Activated CD8-positive, alpha-beta T cell treated with anti-CD3 and anti-CD28 coated beads for 36 hours (primary cell): ENCODE data around the gene POC1B. TPM values are rescaled to one million over a fixed set of nuclear protein-coding genes. Genes with fewer than 3 reads are reported as not detected.

ENCODE experiments used
- ATAC-seq: fragments of 200-7000 bp; cut with Tn5 transposase; one replicate; pipeline ENCODE4 v1.10.0; 2021; ENCODE audit warnings: mild to moderate bottlenecking, moderate library complexity
- CTCF ChIA-PET: fragments of 350-600 bp; sonication (Branson Sonifier 250); formaldehyde crosslinking; loops from one replicate; lab custom pipeline; 2021; ENCODE audit warnings: antibody characterized with exemption; lab: Charles Lee
- POLR2A ChIA-PET: fragments of 350-600 bp; sonication (Branson Sonifier 250); formaldehyde crosslinking; loops from one replicate; lab custom pipeline; 2021; ENCODE audit warnings: antibody characterized with exemption; lab: Charles Lee
- DNase-seq: peaks from one replicate; pipeline ENCODE4 v3.0.0-alpha.2; 2020
- H3K27ac Mint-ChIP-seq: one replicate; pipeline ENCODE4 v1.8.0; 2021; ENCODE audit warnings: mild to moderate bottlenecking, mixed read lengths
- H3K27me3 Mint-ChIP-seq: one replicate; pipeline ENCODE4 v1.8.0; 2021; ENCODE audit warnings: mixed read lengths
- H3K36me3 Mint-ChIP-seq: one replicate; pipeline ENCODE4 v1.8.0; 2021; ENCODE audit warnings: low read depth, mixed read lengths
- H3K4me1 Mint-ChIP-seq: one replicate; pipeline ENCODE4 v1.8.0; 2021; ENCODE audit warnings: low read depth, mixed read lengths
- H3K4me3 Mint-ChIP-seq: one replicate; pipeline ENCODE4 v1.8.0; 2021; ENCODE audit warnings: mild to moderate bottlenecking, moderate library complexity, mixed read lengths
- H3K9me3 Mint-ChIP-seq: one replicate; pipeline ENCODE4 v1.8.0; 2021; ENCODE audit warnings: mixed read lengths
- CTCF ChIP-seq: fragments of 200-600 bp; IDR thresholded peaks from one replicate; pipeline ENCODE4 v1.8.0; 2022; ENCODE audit warnings: antibody characterized with exemption, mild to moderate bottlenecking
- intact Hi-C: fragments of 100-400 bp; cut with micrococcal nuclease; formaldehyde crosslinking; loops from one replicate; pipeline ENCODE4 v1.10.0; 2022
- total RNA-seq, 2 experiments: library from RNA; stranded (reverse); gene quantifications; one replicate each; pipeline ENCODE4 v1.2.3, GENCODE V29; 2021

POC1B gene
- total RNA-seq, 2 experiments from 2014 or later: 31.9 to 34.8 TPM

- TF ChIP-seq CTCF: no peak
- peaks cover 55% of the 10 kb centered on the region for H3K4me1 Mint-ChIP-seq
- peaks cover 35% of the 10 kb centered on the region for H3K36me3 Mint-ChIP-seq
- DNase-seq (no peak), ATAC-seq (no peak)
- intact Hi-C loops: loop anchor here (2.0 kb wide), 2 partner anchors 29 to 55 kb away; no protein-coding TSS in a partner anchor
- no peaks in the 10 kb centered on the region for H3K27me3 Mint-ChIP-seq
- ChIA-PET POLR2A (interaction anchor here (0.9 to 1.9 kb wide), 7 partner anchors 9 to 480 kb away, joined by 3 to 7 read pairs (median 4); no protein-coding TSS in a partner anchor), CTCF (interaction anchor here (0.6 to 5.3 kb wide), 17 partner anchors 11 to 505 kb away, joined by 3 to 80 read pairs (median 4); no protein-coding TSS in a partner anchor)
- H3K27ac Mint-ChIP-seq: peak overlapping the region; percentile 89
- no peaks in the 10 kb centered on the region for H3K9me3 Mint-ChIP-seq
- peak overlapping the region; percentile 98 for H3K4me3 Mint-ChIP-seq
These were observed 1.9 kb downstream of the POC1B start for GRCh38 chr12:89523843-89524540.

- H3K36me3 Mint-ChIP-seq: peaks cover 40% of the 10 kb centered on the region
- ChIA-PET POLR2A (no interaction called here), CTCF (interaction anchor here (0.9 to 5.3 kb wide), 5 partner anchors 13 to 506 kb away, joined by 3 to 80 read pairs (median 9); no protein-coding TSS in a partner anchor)
- no peaks in the 10 kb centered on the region for H3K27me3 Mint-ChIP-seq
- peak overlapping the region; percentile 98 for H3K4me3 Mint-ChIP-seq
- H3K9me3 Mint-ChIP-seq: no peaks in the 10 kb centered on the region
- intact Hi-C loops: no loop called here
- no peak for TF ChIP-seq CTCF
- H3K27ac Mint-ChIP-seq: no peak overlapping the region
- DNase-seq: no peak
- peaks cover 58% of the 10 kb centered on the region for H3K4me1 Mint-ChIP-seq
- no peak for ATAC-seq
These were observed 2.5 kb downstream of the POC1B start for GRCh38 chr12:89523393-89523792.

GRCh38 chr12:89521364-89522223 lies 4.3 kb downstream of the POC1B start:
- ChIA-PET CTCF (interaction anchor here (0.7 to 1.9 kb wide), 6 partner anchors 15 to 504 kb away, joined by 3 to 10 read pairs (median 6); no protein-coding TSS in a partner anchor), POLR2A (interaction anchor here (1.1 kb wide), 1 partner anchor 22 kb away, joined by 3 read pairs; no protein-coding TSS in a partner anchor)
- Mint-ChIP-seq H3K4me1 (peaks cover 50% of the 10 kb centered on the region), H3K9me3 (no peaks in the 10 kb centered on the region), H3K27me3 (no peaks in the 10 kb centered on the region), H3K27ac (peak overlapping the region; percentile 7), H3K4me3 (peak overlapping the region; percentile 52), H3K36me3 (peaks cover 41% of the 10 kb centered on the region)
- intact Hi-C loops: no loop called here
- DNase-seq (no peak), ATAC-seq (no peak)
- TF ChIP-seq CTCF: no peak

- Mint-ChIP-seq H3K4me1 (peaks cover 30% of the 10 kb centered on the region), H3K4me3 (no peak overlapping the region), H3K27ac (no peak overlapping the region), H3K9me3 (no peaks in the 10 kb centered on the region), H3K27me3 (no peaks in the 10 kb centered on the region), H3K36me3 (peaks cover 22% of the 10 kb centered on the region)
- DNase-seq: no peak
- TF ChIP-seq CTCF: no peak
- intact Hi-C loops: no loop called here
- CTCF ChIA-PET: interaction anchor here (1.8 kb wide), 1 partner anchor 25 kb away, joined by 5 read pairs; no protein-coding TSS in a partner anchor
- no peak for ATAC-seq
- POLR2A ChIA-PET: no interaction called here
These were observed 8.1 kb downstream of the POC1B start for GRCh38 chr12:89517720-89518119.
